Left cardiac atrium (tissue), 4 donors: ENCODE results near the gene LRRC10. TPM values are rescaled to one million over a fixed set of nuclear protein-coding genes. Genes with fewer than 3 reads are reported as not detected.

Experiments
- ATAC-seq, 2 donors: fragments of 200-7000 bp; cut with Tn5 transposase; one replicate each; pipeline ENCODE4 v1.9.1; 2020; ENCODE audit warnings: mild to moderate bottlenecking in 2 of 2, moderate library complexity in 2 of 2
- DNase-seq: peaks from one replicate; pipeline ENCODE4 v3.0.0-alpha.2; 2020
- intact Hi-C, 2 donors: fragments of 100-400 bp; cut with DNase I; formaldehyde crosslinking; loops; one replicate each; pipeline versions ENCODE4 v1.14.1 to v1.15.1; 2022 to 2023
- long read RNA-seq: library from polyadenylated mRNA; unstranded; transcript quantifications from one replicate; pipeline ENCODE4 v2.0.0, GENCODE V29; 2021
- total RNA-seq, 2 donors: library from RNA; stranded (reverse); fragmentation: NEBNext Ultra II Directional; extraction: Animal tissue kit (Norgen Biotek cat#: 25700); gene quantifications; one replicate each; pipeline ENCODE4 v1.2.1, GENCODE V29; 2021
- donor health status: DM: no; HTN: yes; CAD: no.
- donor health status: DM: no; HTN: yes; CAD: no; lungs with severe emphysema.
- donor health status: DM: yes; HTN: yes; CAD: no.
- donor health status: Dilated cardiomyopathy.

LRRC10 gene
- total RNA-seq = 10 to 100 TPM; 12.0 to 19.6 TPM
- long read RNA-seq, transcript LRRC10-201 (1 exons, 2,599 nt) = major isoform, 28 of 28 reads
- long read RNA-seq, partial matches to known transcripts = 0 of 28 reads
- long read RNA-seq, other reads (novel, unspliced or antisense) = 0 of 28 reads

GRCh38 chr12:69610729-69611128 is at the start of gene LRRC10:
Gene LRRC10 (minus strand): TSS chr12:69610907. CDS start chr12:69610838, 69 bp downstream.
- intact Hi-C loops = no loop called here
- DNase-seq = peak; percentile 47
- ATAC-seq = peak; percentile 81 to 87

- intact Hi-C loops = no loop called here
- ATAC-seq (no peak), DNase-seq (no peak)
Observed at GRCh38 chr12:69660164-69660863, 49.6 kb upstream of the LRRC10 start.

GRCh38 chr12:69658203-69658602 is 47.5 kb upstream of the LRRC10 start:
- ATAC-seq (no peak), DNase-seq (no peak)
- intact Hi-C loops = no loop called here

GRCh38 chr12:69657376-69658137 is 46.9 kb upstream of the LRRC10 start:
- no peak for DNase-seq
- intact Hi-C loops = no loop called here
- ATAC-seq = no peak

GRCh38 chr12:69655616-69656340 is 45.1 kb upstream of the LRRC10 start:
- peak; percentile 50 to 69 for ATAC-seq
- intact Hi-C loops = no loop called here
- no peak for DNase-seq

GRCh38 chr12:69653703-69654102 is 43.0 kb upstream of the LRRC10 start:
- DNase-seq (no peak), ATAC-seq (no peak)
- intact Hi-C loops = no loop called here

GRCh38 chr12:69651922-69652321 is 41.2 kb upstream of the LRRC10 start:
- ATAC-seq = no peak
- intact Hi-C loops = no loop called here
- DNase-seq = no peak

- intact Hi-C loops = no loop called here
- DNase-seq (no peak), ATAC-seq (peak in 1 of 2 donors; percentile 65)
Observed at GRCh38 chr12:69649529-69649928, 38.8 kb upstream of the LRRC10 start.

GRCh38 chr12:69648476-69648875 is 37.8 kb upstream of the LRRC10 start:
- ATAC-seq (peak in 1 of 2 donors; percentile 67), DNase-seq (no peak)
- intact Hi-C loops = no loop called here

GRCh38 chr12:69647178-69647577 is 36.5 kb upstream of the LRRC10 start:
- DNase-seq (no peak), ATAC-seq (no peak)
- intact Hi-C loops = no loop called here

GRCh38 chr12:69645031-69645430 is 34.3 kb upstream of the LRRC10 start:
- DNase-seq (no peak), ATAC-seq (no peak)
- intact Hi-C loops = no loop called here

- no peak for DNase-seq
- ATAC-seq = no peak
- intact Hi-C loops = no loop called here
Observed at GRCh38 chr12:69644511-69644910, 33.8 kb upstream of the LRRC10 start.

GRCh38 chr12:69642531-69642930 is 31.8 kb upstream of the LRRC10 start:
- DNase-seq (peak; percentile 37), ATAC-seq (peak; percentile 45 to 76)
- intact Hi-C loops = no loop called here

- ATAC-seq = no peak
Observed at GRCh38 chr12:69641546-69641945, 30.8 kb upstream of the LRRC10 start.

GRCh38 chr12:69639400-69640016 is 28.8 kb upstream of the LRRC10 start:
- intact Hi-C loops = loop anchor here in 1 of 2 donors (5.0 kb wide), 1 partner anchor 487 kb away; no protein-coding TSS in a partner anchor
- DNase-seq (peak; percentile 66), ATAC-seq (peak; percentile 75 to 83)

More at GRCh38 chr12:69641546-69641945, 30.8 kb upstream of the LRRC10 start:
- DNase-seq = no peak
- intact Hi-C loops = no loop called here

- intact Hi-C loops = no loop called here
- DNase-seq (no peak), ATAC-seq (no peak)
Observed at GRCh38 chr12:69633061-69633460, 22.4 kb upstream of the LRRC10 start.

- DNase-seq (no peak), ATAC-seq (no peak)
- intact Hi-C loops = no loop called here
Observed at GRCh38 chr12:69630191-69630590, 19.5 kb upstream of the LRRC10 start.

- DNase-seq (no peak), ATAC-seq (no peak)
- intact Hi-C loops = no loop called here
Observed at GRCh38 chr12:69627501-69627900, 16.8 kb upstream of the LRRC10 start.

- intact Hi-C loops = no loop called here
- DNase-seq (peak; percentile 79), ATAC-seq (peak; percentile 70 to 87)
Observed at GRCh38 chr12:69623970-69624369, 13.3 kb upstream of the LRRC10 start.
